ENCODE data around the gene DCST1. TPM values are rescaled to one million over a fixed set of nuclear protein-coding genes. Genes with fewer than 3 reads are reported as not detected.

DCST1 gene
- total and polyA plus RNA-seq, 2 of the 4 experiments (the other 2 are of a cell fraction) = not detected

DNA sequence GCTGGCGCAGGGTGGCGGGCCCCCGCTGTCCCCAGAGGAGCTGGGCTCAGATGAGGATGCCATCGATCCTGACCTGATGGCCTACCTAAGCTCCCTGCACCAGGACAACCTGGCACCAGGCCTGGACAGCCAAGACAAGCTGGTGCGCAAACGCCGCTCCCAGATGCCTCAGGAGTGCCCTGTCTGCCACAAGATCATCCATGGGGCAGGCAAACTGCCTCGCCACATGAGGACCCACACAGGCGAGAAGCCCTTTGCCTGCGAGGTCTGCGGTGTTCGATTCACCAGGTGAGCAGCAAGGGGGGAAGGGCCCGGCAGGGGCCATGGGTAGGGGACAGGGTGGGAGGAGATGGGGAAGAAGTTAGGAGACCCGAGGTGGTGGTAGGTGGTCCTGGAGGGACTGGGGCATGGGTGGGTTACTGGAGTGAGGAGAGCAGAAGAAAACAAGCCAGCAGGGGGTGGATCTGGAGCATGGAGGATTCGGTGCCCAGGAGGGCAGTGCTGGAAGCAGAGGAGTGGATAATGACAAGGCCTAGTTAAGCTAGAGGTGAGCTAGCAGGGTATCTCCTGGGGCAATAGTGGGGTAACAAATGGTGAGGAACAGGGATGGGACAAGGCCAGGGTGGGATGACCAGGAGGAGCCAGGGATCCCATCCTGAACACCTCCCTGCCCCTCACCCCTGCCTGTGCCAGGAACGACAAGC, 17.9 kb upstream of the DCST1 start (continued):
- TF ChIP-seq BHLHE40 (IDR thresholded peaks at IDR 0.05; ENCODE audit: low read depth, low read length) = no peak

DNA sequence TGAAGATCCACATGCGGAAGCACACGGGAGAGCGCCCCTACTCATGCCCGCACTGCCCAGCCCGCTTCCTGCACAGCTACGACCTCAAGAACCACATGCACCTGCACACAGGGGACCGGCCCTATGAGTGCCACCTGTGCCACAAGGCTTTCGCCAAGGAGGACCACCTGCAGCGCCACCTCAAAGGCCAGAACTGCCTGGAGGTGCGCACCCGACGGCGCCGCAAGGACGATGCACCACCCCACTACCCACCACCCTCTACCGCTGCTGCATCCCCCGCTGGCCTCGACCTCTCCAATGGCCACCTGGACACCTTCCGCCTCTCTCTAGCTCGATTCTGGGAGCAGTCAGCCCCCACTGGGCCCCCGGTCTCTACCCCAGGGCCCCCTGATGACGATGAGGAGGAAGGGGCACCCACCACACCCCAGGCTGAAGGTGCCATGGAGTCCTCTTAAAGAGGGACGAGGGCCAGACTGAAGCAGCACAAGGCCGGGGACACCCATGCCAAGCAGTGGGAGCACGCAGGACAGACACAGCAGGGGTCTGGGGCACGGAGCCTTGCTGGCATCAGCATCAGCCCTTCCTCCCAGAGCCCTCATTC, 17.3 kb upstream of the DCST1 start:
- POLR2A ChIA-PET (ENCODE audit: unreplicated experiment) = no interaction called here
- no peak overlapping the region for H4K91ac ChIP-seq (ENCODE audit: insufficient read depth, low read depth, low read length)
- no peak overlapping the region for H2BK5ac ChIP-seq (ENCODE audit: low read depth, low read length, poor library complexity, severe bottlenecking)
- H2AK9ac ChIP-seq (replicated peaks; ENCODE audit: low read depth, low read length, poor library complexity) = peak overlapping the region; percentile 95
- no peak overlapping the region for H2BK120ac ChIP-seq (ENCODE audit: low read depth, low read length)
- H3K23ac ChIP-seq (ENCODE audit: low read depth, low read length) = no peak overlapping the region
- no TSS peak for BruUV-seq (replicated peaks)
- H3K9me1 ChIP-seq (ENCODE audit: insufficient read depth, low read length) = peaks cover 2% of the 10 kb centered on the region; the same call in 1 of the 2 replicates
- H3K27me3 ChIP-seq (ENCODE audit: control insufficient read depth, insufficient read depth, low read length) = no peaks in the 10 kb centered on the region
- ATAC-seq (ENCODE audit: low read depth) (no peak), DNase-seq (no peak)
- dilution Hi-C loops (cut with HindIII; ENCODE audit: low sequenced_read_pairs, unreplicated experiment) (no loop called here), intact Hi-C loops (cut with micrococcal nuclease) (no loop called here), in situ Hi-C loops (cut with MboI; ENCODE audit: low sequenced_read_pairs) (no loop called here)
- H3K9me3 ChIP-seq (ENCODE audit: control insufficient read depth, insufficient read depth, low read length) = no peaks in the 10 kb centered on the region
- H4K5ac ChIP-seq (ENCODE audit: low read depth, low read length) = no peak overlapping the region
- peaks cover 13% of the 10 kb centered on the region for H4K20me1 ChIP-seq (ENCODE audit: insufficient read depth, low read length)
- no peak overlapping the region for H3K56ac ChIP-seq (ENCODE audit: extremely low read depth, insufficient read depth, low read length)
- no peak overlapping the region for H3K4me3 ChIP-seq (ENCODE audit: insufficient read depth, low read depth, low read length)
- H4K8ac ChIP-seq (ENCODE audit: low read depth in 2 of 2, low read length in 2 of 2) = 0 out of 4 replicates have a peak overlapping the region, but pooled peaks of 1 of the 2 experiments have one; percentile 52
- H2BK15ac ChIP-seq (ENCODE audit: low read depth, low read length) = no peak overlapping the region
- no peak overlapping the region for H3K4me2 ChIP-seq (ENCODE audit: low read depth, low read length)
- H3K9ac ChIP-seq (ENCODE audit: low read depth, low read length) = no peak overlapping the region
- H3K4me1 ChIP-seq (ENCODE audit: control insufficient read depth, insufficient read depth, low read length) = peaks cover 9% of the 10 kb centered on the region; the same call in 1 of the 2 replicates
- H2AFZ ChIP-seq (replicated peaks; ENCODE audit: low read length, poor library complexity) = no peak overlapping the region
- no peak overlapping the region for H3K4ac ChIP-seq (ENCODE audit: low read depth, low read length)
- CTCF ChIA-PET = interaction anchor here (1.5 to 2.3 kb wide), 4 partner anchors 10 to 38 kb away, joined by 3 to 7 read pairs (median 4); no protein-coding TSS in a partner anchor
- H2AK5ac ChIP-seq (ENCODE audit: low read depth, low read length) = no peak overlapping the region
- H3K36me3 ChIP-seq (ENCODE audit: control insufficient read depth, insufficient read depth, low read length) = peaks cover 22% of the 10 kb centered on the region
- H3K79me1 ChIP-seq (ENCODE audit: low read depth in 1 of 2, low read length in 2 of 2) = peaks cover 0 to 14% of the 10 kb centered on the region in 2 experiments; a peak in 1 of 4 replicates
- 98% methylated on average over 17 of the region's 26 CpGs; no CpG with 5 or more reads in 1 of the 2 experiments for WGBS, 2 experiments (ENCODE audit: extremely low coverage in 2 of 2, insufficient read length in 1 of 2)
- H3K27ac ChIP-seq (ENCODE audit: insufficient read depth, low read length) = no peak overlapping the region
- no peak overlapping the region for H2BK20ac ChIP-seq (ENCODE audit: low read depth, low read length)
- no peak overlapping the region for H3K14ac ChIP-seq (replicated peaks; ENCODE audit: low read depth, low read length)
- H3K18ac ChIP-seq (ENCODE audit: low read depth, low read length) = no peak overlapping the region
- no peak for TF ChIP-seq BHLHE40 (IDR thresholded peaks at IDR 0.05; ENCODE audit: low read depth, low read length)
- TF ChIP-seq RAD21 (IDR thresholded peaks at IDR 0.05; ENCODE audit: low read length) = no peak
- TF ChIP-seq MXI1 (IDR thresholded peaks at IDR 0.05; ENCODE audit: borderline replicate concordance, low read depth, low read length) = no peak
- TF ChIP-seq CHD1 (IDR thresholded peaks at IDR 0.05; ENCODE audit: low read depth, low read length) = no peak
- no peak for TF ChIP-seq POLR2A (IDR thresholded peaks at IDR 0.05; ENCODE audit: low read depth, low read length)
- TF ChIP-seq, protein P1, sequence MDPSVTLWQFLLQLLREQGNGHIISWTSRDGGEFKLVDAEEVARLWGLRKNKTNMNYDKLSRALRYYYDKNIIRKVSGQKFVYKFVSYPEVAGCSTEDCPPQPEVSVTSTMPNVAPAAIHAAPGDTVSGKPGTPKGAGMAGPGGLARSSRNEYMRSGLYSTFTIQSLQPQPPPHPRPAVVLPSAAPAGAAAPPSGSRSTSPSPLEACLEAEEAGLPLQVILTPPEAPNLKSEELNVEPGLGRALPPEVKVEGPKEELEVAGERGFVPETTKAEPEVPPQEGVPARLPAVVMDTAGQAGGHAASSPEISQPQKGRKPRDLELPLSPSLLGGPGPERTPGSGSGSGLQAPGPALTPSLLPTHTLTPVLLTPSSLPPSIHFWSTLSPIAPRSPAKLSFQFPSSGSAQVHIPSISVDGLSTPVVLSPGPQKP (IDR thresholded peaks at IDR 0.05; ENCODE audit: borderline replicate concordance, low read depth, low read length) = no peak
- TF ChIP-seq RFX5 (IDR thresholded peaks at IDR 0.05; ENCODE audit: low read depth, low read length) = no peak
- TF ChIP-seq SMC3 (IDR thresholded peaks at IDR 0.05; ENCODE audit: low read depth, low read length) = no peak
- TF ChIP-seq, protein P2, sequence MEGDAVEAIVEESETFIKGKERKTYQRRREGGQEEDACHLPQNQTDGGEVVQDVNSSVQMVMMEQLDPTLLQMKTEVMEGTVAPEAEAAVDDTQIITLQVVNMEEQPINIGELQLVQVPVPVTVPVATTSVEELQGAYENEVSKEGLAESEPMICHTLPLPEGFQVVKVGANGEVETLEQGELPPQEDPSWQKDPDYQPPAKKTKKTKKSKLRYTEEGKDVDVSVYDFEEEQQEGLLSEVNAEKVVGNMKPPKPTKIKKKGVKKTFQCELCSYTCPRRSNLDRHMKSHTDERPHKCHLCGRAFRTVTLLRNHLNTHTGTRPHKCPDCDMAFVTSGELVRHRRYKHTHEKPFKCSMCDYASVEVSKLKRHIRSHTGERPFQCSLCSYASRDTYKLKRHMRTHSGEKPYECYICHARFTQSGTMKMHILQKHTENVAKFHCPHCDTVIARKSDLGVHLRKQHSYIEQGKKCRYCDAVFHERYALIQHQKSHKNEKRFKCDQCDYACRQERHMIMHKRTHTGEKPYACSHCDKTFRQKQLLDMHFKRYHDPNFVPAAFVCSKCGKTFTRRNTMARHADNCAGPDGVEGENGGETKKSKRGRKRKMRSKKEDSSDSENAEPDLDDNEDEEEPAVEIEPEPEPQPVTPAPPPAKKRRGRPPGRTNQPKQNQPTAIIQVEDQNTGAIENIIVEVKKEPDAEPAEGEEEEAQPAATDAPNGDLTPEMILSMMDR (conservative IDR thresholded peaks at IDR 0.05; ENCODE audit: low read depth, low read length) = no peak
- TF ChIP-seq FOS (IDR thresholded peaks at IDR 0.05; ENCODE audit: low read depth, low read length) = no peak
- TF ChIP-seq, protein P3, sequence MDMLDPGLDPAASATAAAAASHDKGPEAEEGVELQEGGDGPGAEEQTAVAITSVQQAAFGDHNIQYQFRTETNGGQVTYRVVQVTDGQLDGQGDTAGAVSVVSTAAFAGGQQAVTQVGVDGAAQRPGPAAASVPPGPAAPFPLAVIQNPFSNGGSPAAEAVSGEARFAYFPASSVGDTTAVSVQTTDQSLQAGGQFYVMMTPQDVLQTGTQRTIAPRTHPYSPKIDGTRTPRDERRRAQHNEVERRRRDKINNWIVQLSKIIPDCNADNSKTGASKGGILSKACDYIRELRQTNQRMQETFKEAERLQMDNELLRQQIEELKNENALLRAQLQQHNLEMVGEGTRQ (IDR thresholded peaks at IDR 0.05; ENCODE audit: low read depth, low read length) = no peak
- TF ChIP-seq MAFK (IDR thresholded peaks at IDR 0.05; ENCODE audit: low read depth, low read length) = no peak

All from IMR-90 (cell line).